ENCODE measurements around the gene CNPY1. TPM values are rescaled to one million over a fixed set of nuclear protein-coding genes. Genes with fewer than 3 reads are reported as not detected.

CNPY1 gene
- total and polyA plus RNA-seq, 2 of the 8 experiments (the other 6 are each of a cell fraction or from before 2014, with no cell fraction given) = not detected

- CTCF ChIA-PET (ENCODE audit: partially characterized antibody) = interaction anchor here (1.1 to 1.9 kb wide), 6 partner anchors 10 to 59 kb away, joined by 3 to 6 read pairs (median 5); no protein-coding TSS in a partner anchor
- Histone ChIP-seq H3K27ac (ENCODE audit: low read depth, low read length) (no peak overlapping the region), H3K4me1 (replicated peaks in 1 of 4; ENCODE audit: control insufficient read depth in 3 of 4, insufficient read depth in 4 of 4, low read length in 3 of 4) (peaks cover 0 to 14% (median 2%) of the 10 kb centered on the region in 4 experiments; a peak in 5 of 7 replicates), H3K9me3 (ENCODE audit: insufficient read depth in 2 of 2, low read depth in 1 of 2, low read length in 1 of 2) (no peaks in the 10 kb centered on the region), H3K36me3 (ENCODE audit: control insufficient read depth in 2 of 4, insufficient read depth in 4 of 4, low read length in 3 of 4) (no peaks in the 10 kb centered on the region; a peak in 1 of 8 replicates), H4K5ac (ENCODE audit: insufficient read length, low read depth, low read length) (no peak overlapping the region), H3K23me2 (ENCODE audit: low read depth, low read length) (peaks cover 3% of the 10 kb centered on the region), H2BK12ac (ENCODE audit: low read depth, low read length) (peak overlapping the region; percentile 85; the same call in 1 of the 2 replicates), H4K8ac (ENCODE audit: extremely low read depth, insufficient read depth, low read length) (no peak overlapping the region), H3K27me3 (replicated peaks in 1 of 4; ENCODE audit: control insufficient read depth in 3 of 4, extremely low read depth in 1 of 4, insufficient read depth in 3 of 4, low read length in 3 of 4) (peaks cover 64 to 98% (median 82%) of the 10 kb centered on the region in 4 experiments), H3K23ac (ENCODE audit: insufficient read length) (no peak overlapping the region), H2BK20ac (ENCODE audit: low read length) (no peak overlapping the region), H3K56ac (replicated peaks; ENCODE audit: insufficient read length, low read depth, low read length) (no peak overlapping the region), H2AK5ac (ENCODE audit: low read depth, low read length) (0 out of 2 replicates have a peak overlapping the region, but pooled peaks have one; percentile 42), H3K79me2 (ENCODE audit: control insufficient read depth in 1 of 2, insufficient read depth in 2 of 2, low read length in 2 of 2) (no peaks in the 10 kb centered on the region), H2BK5ac (ENCODE audit: low read depth, low read length) (no peak overlapping the region), H3K9ac (replicated peaks in 1 of 4; ENCODE audit: extremely low read depth in 1 of 4, low read depth in 3 of 4, low read length in 3 of 4) (no peak overlapping the region), H3K4me2 (ENCODE audit: insufficient read depth in 1 of 2, low read depth in 2 of 2, low read length in 2 of 2) (peak overlapping the region; percentile 49 to 69; a peak in 1 of 4 replicates), H4K91ac (replicated peaks; ENCODE audit: insufficient read length, low read length) (no peak overlapping the region), H3K14ac (ENCODE audit: insufficient read length) (no peak overlapping the region), H2AFZ (ENCODE audit: low read length) (no peak overlapping the region), H3K4ac (replicated peaks; ENCODE audit: insufficient read length, low read depth, low read length) (no peak overlapping the region), H3K18ac (ENCODE audit: extremely low read depth, low read length) (no peak overlapping the region), H4K20me1 (replicated peaks in 1 of 2; ENCODE audit: control insufficient read depth in 1 of 2, insufficient read depth in 2 of 2, low read length in 2 of 2) (peaks cover 15 to 18% of the 10 kb centered on the region in 2 experiments), H2BK120ac (replicated peaks; ENCODE audit: low read depth, low read length) (no peak overlapping the region), H3K4me3 (ENCODE audit: extremely low read depth in 1 of 4, insufficient read depth in 2 of 4, low read depth in 3 of 4, low read length in 4 of 4) (peak overlapping the region in 2 of 4 experiments; percentile 25 to 60; a peak in 3 of 8 replicates), H2BK15ac (ENCODE audit: low read length) (no peak overlapping the region), H3K79me1 (ENCODE audit: low read depth, low read length) (no peaks in the 10 kb centered on the region)
- FAIRE-seq (no peak), DNase-seq (ENCODE audit: low read depth in 1 of 2, low spot score in 2 of 2) (no peak)
- POLR2A ChIA-PET (ENCODE audit: partially characterized antibody) = interaction anchor here (1.4 to 1.7 kb wide), 3 partner anchors 10 to 42 kb away, joined by 3 to 4 read pairs (median 3); no protein-coding TSS in a partner anchor
- TF ChIP-seq CEBPB (IDR thresholded peaks at IDR 0.05; ENCODE audit: low read depth, low read length) (peak; percentile 47; the same call in 1 of the 2 replicates), EZH2 (IDR thresholded peaks at IDR 0.05; ENCODE audit: low read depth, low read length, severe bottlenecking) (peak; percentile 62), SUZ12 (IDR thresholded peaks at IDR 0.05; ENCODE audit: low read length) (peak; percentile 77), CHD2 (IDR thresholded peaks at IDR 0.05; ENCODE audit: low read length) (no peak), POU5F1 (IDR thresholded peaks at IDR 0.05; ENCODE audit: low read depth, low read length) (no peak), RNF2 (IDR thresholded peaks at IDR 0.05; ENCODE audit: borderline replicate concordance, low read depth, low read length, missing control alignments, poor library complexity, severe bottlenecking) (peak; percentile 99), KDM4A (IDR thresholded peaks at IDR 0.05; ENCODE audit: low read depth, low read length, severe bottlenecking) (no peak), CBX8 (IDR thresholded peaks at IDR 0.05; ENCODE audit: borderline replicate concordance, low read depth, low read length) (peak; percentile 98; the same call in 1 of the 2 replicates), TAF1 (IDR thresholded peaks at IDR 0.05; ENCODE audit: low read depth, low read length) (no peak), SP1 (IDR thresholded peaks at IDR 0.05; ENCODE audit: low read depth, low read length) (no peak)
- 5% methylated on average over 29 of the region's 29 CpGs; no CpG with 5 or more reads in 1 of the 2 experiments for WGBS, 2 experiments (ENCODE audit: extremely low coverage in 1 of 2, insufficient coverage in 1 of 2, insufficient read length in 1 of 2, insufficient replicate concordance in 2 of 2, low coverage in 1 of 2, low lambda C conversion rate in 2 of 2, missing lambda C conversion rate in 1 of 2)
Measured at GRCh38 chr7:155508376-155509358, 37.7 kb downstream of the CNPY1 start.

Data from H1 (cell line).